ENCODE measurements around the gene TBC1D14. TPM values are rescaled to one million over a fixed set of nuclear protein-coding genes. Genes with fewer than 3 reads are reported as not detected.

TBC1D14 gene
- total RNA-seq, 1 donor = 39.4 TPM

GRCh38 chr4:6941796-6942195 is 32.2 kb downstream of the TBC1D14 start:
- DNase-seq (ENCODE audit: insufficient read length, low spot score, missing footprints) = no peak
- Histone ChIP-seq H3K4me2 (ENCODE audit: insufficient read depth, low read length) (peak overlapping the region; percentile 58), H3K36me3 (ENCODE audit: insufficient read depth, low read length) (no peaks in the 10 kb centered on the region), H3K27me3 (ENCODE audit: insufficient read depth, low read length) (no peaks in the 10 kb centered on the region), H4K20me1 (ENCODE audit: insufficient read depth, low read length) (no peaks in the 10 kb centered on the region), H2AFZ (ENCODE audit: low read length) (peak overlapping the region; percentile 0), H3K27ac (ENCODE audit: low read depth, low read length) (peak overlapping the region; percentile 27), H3K4me1 (ENCODE audit: insufficient read depth, low read length) (peaks cover 19% of the 10 kb centered on the region), H3K79me2 (ENCODE audit: insufficient read depth, low read length) (peaks cover 7% of the 10 kb centered on the region), H3K4me3 (ENCODE audit: insufficient read depth, low read length) (peak overlapping the region; percentile 3), H3K9me3 (ENCODE audit: low read depth, low read length) (no peaks in the 10 kb centered on the region)
- no peak for TF ChIP-seq CTCF (IDR thresholded peaks at IDR 0.05; ENCODE audit: extremely low read depth, low read depth, low read length)

DNA sequence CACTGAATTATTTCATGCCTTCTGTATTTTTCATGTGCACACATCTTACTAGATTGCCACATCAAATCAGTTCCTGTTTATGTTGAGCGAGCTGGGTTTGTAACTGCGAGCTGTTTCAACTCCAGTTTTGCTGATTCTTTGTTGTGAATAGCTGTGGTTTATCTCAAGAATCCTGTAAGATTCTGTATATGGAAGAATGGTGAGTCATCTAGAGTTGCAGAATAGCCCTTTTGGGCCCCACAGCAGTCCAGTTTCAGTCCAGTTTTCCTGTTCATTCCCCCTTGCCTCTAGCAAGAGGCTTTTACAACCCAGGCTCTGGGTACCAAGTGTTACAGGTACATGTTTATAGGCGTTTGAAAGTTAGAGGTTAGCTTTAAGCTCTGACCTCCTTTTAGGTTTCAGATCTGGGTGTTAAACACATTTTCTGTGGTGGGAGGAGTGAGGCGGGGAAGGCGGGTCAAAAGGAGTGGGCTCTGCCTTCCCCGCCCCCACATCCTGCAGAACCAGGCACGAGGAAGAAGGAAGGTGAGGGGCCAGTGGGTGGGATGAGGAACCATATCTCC is 32.7 kb downstream of the TBC1D14 start:
- H3K9me3 ChIP-seq (ENCODE audit: low read depth, low read length) = no peaks in the 10 kb centered on the region
- no peaks in the 10 kb centered on the region for H3K27me3 ChIP-seq (ENCODE audit: insufficient read depth, low read length)
- H3K36me3 ChIP-seq (ENCODE audit: insufficient read depth, low read length) = no peaks in the 10 kb centered on the region
- peak overlapping the region; percentile 51 for H3K4me3 ChIP-seq (ENCODE audit: insufficient read depth, low read length)
- H2AFZ ChIP-seq (ENCODE audit: low read length) = peak overlapping the region; percentile 65
- peak overlapping the region; percentile 57 for H3K27ac ChIP-seq (ENCODE audit: low read depth, low read length)
- peak; percentile 97 for DNase-seq (ENCODE audit: insufficient read length, low spot score, missing footprints)
- peak overlapping the region; percentile 58 for H3K4me2 ChIP-seq (ENCODE audit: insufficient read depth, low read length)
- H3K4me1 ChIP-seq (ENCODE audit: insufficient read depth, low read length) = peaks cover 19% of the 10 kb centered on the region
- H3K79me2 ChIP-seq (ENCODE audit: insufficient read depth, low read length) = peaks cover 7% of the 10 kb centered on the region
- H4K20me1 ChIP-seq (ENCODE audit: insufficient read depth, low read length) = no peaks in the 10 kb centered on the region
- TF ChIP-seq CTCF (IDR thresholded peaks at IDR 0.05; ENCODE audit: extremely low read depth, low read depth, low read length) = no peak

DNA sequence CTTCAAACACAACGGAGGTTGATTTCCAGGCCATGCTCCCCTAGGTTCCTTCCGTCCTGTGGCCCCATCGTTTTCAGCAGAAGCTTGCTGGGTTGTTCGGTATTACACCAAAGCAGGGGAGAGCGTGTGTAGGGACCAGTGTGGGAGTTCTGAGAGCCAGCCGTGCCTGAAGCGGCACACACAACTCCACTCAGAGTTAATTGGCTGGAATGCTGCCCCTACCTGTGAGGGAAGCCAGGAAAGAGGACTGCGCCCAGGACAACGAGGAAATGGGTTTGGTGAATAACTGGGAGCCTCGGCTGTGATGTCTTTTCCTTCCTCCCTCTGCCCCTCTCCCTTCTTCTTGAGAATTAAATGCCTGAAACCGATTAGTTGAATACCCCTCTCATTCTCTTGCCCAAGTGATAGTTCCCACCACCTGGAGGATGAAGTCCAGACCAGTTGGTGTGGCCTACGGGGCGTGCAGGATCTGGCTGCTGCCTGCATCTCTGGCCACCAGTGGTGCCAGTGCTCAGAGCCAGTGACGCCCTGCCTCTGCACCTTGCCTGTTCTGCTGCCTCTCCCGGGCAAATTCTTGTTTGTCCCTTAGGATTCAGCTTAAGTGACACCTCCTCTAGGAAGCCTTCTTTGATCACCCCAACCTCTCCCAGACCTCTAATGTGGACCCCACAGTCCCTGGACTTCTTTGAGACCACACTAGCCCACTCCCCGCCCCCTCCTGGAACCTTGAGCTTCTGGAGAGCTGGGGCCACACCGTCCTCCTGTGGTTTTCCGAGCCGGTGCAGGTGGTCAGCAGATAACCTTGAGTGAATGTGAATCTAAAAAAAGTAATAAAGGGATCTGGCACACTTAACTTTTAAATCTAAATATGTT is 33.6 kb downstream of the TBC1D14 start:
- Histone ChIP-seq H3K4me3 (ENCODE audit: insufficient read depth, low read length) (no peak overlapping the region), H3K27ac (ENCODE audit: low read depth, low read length) (no peak overlapping the region), H4K20me1 (ENCODE audit: insufficient read depth, low read length) (no peaks in the 10 kb centered on the region), H3K36me3 (ENCODE audit: insufficient read depth, low read length) (no peaks in the 10 kb centered on the region), H3K9me3 (ENCODE audit: low read depth, low read length) (no peaks in the 10 kb centered on the region), H3K27me3 (ENCODE audit: insufficient read depth, low read length) (no peaks in the 10 kb centered on the region), H3K4me2 (ENCODE audit: insufficient read depth, low read length) (peak overlapping the region; percentile 58), H3K79me2 (ENCODE audit: insufficient read depth, low read length) (peaks cover 7% of the 10 kb centered on the region), H2AFZ (ENCODE audit: low read length) (peak overlapping the region; percentile 35), H3K4me1 (ENCODE audit: insufficient read depth, low read length) (peaks cover 19% of the 10 kb centered on the region)
- no peak for TF ChIP-seq CTCF (IDR thresholded peaks at IDR 0.05; ENCODE audit: extremely low read depth, low read depth, low read length)
- DNase-seq (ENCODE audit: insufficient read length, low spot score, missing footprints) = peak; percentile 73

- no peaks in the 10 kb centered on the region for H3K9me3 ChIP-seq (ENCODE audit: low read depth, low read length)
- H4K20me1 ChIP-seq (ENCODE audit: insufficient read depth, low read length) = no peaks in the 10 kb centered on the region
- H3K4me1 ChIP-seq (ENCODE audit: insufficient read depth, low read length) = peaks cover 19% of the 10 kb centered on the region
- H3K79me2 ChIP-seq (ENCODE audit: insufficient read depth, low read length) = peaks cover 7% of the 10 kb centered on the region
- no peak overlapping the region for H3K27ac ChIP-seq (ENCODE audit: low read depth, low read length)
- H3K4me3 ChIP-seq (ENCODE audit: insufficient read depth, low read length) = no peak overlapping the region
- H3K27me3 ChIP-seq (ENCODE audit: insufficient read depth, low read length) = no peaks in the 10 kb centered on the region
- H3K4me2 ChIP-seq (ENCODE audit: insufficient read depth, low read length) = no peak overlapping the region
- DNase-seq (ENCODE audit: insufficient read length, low spot score, missing footprints) = no peak
- no peak overlapping the region for H2AFZ ChIP-seq (ENCODE audit: low read length)
- no peak for TF ChIP-seq CTCF (IDR thresholded peaks at IDR 0.05; ENCODE audit: extremely low read depth, low read depth, low read length)
- no peaks in the 10 kb centered on the region for H3K36me3 ChIP-seq (ENCODE audit: insufficient read depth, low read length)
Measured at GRCh38 chr4:6943885-6944225, 34.2 kb downstream of the TBC1D14 start.

Data from osteoblast (primary cell).